CD8-positive, alpha-beta memory T cell (primary cell): Measurements from ENCODE around the gene TPH2. TPM values are rescaled to one million over a fixed set of nuclear protein-coding genes. Genes with fewer than 3 reads are reported as not detected.

Experiments
- CTCF ChIA-PET: fragments of 350-600 bp; sonication (Branson Sonifier 250); formaldehyde crosslinking; loops from one replicate; lab custom pipeline; 2021; ENCODE audit warnings: antibody characterized with exemption; lab: Charles Lee
- POLR2A ChIA-PET: fragments of 350-600 bp; sonication (Branson Sonifier 250); formaldehyde crosslinking; loops from one replicate; lab custom pipeline; 2021; ENCODE audit warnings: antibody characterized with exemption; lab: Charles Lee
- DNase-seq, 5 donors: peaks; one replicate each; pipeline versions ENCODE4 v3.0.0 to v3.0.0-alpha.2; 2020 to 2022; ENCODE audit warnings: mixed read lengths in 1 of 5
- H3K27ac ChIP-seq: one replicate; pipeline ENCODE4 v1.7.0; 2013; ENCODE audit warnings: low read depth, mild to moderate bottlenecking, low read length, moderate library complexity
- H3K27me3 ChIP-seq: 2 replicates; pipeline ENCODE4 v1.7.0; 2013; ENCODE audit warnings: low read length, mild to moderate bottlenecking; ENCODE audit not compliant: insufficient read depth, poor library complexity, severe bottlenecking
- H3K36me3 ChIP-seq: 2 replicates; pipeline ENCODE4 v1.7.0; 2013; ENCODE audit warnings: mild to moderate bottlenecking, low read length, moderate library complexity; ENCODE audit not compliant: insufficient read depth
- H3K4me1 ChIP-seq: 2 replicates; pipeline ENCODE4 v1.7.0; 2013; ENCODE audit warnings: mild to moderate bottlenecking, low read length, moderate library complexity; ENCODE audit not compliant: insufficient read depth
- H3K4me3 ChIP-seq: 2 replicates; pipeline ENCODE4 v1.7.0; 2013; ENCODE audit warnings: mild to moderate bottlenecking, low read length
- H3K9me3 ChIP-seq: 2 replicates; pipeline ENCODE4 v1.7.0; 2013; ENCODE audit warnings: mild to moderate bottlenecking, low read length
- H3K27ac Mint-ChIP-seq, 8 donors: one replicate each; pipeline ENCODE4 v1.8.0; 2020 to 2021; ENCODE audit warnings: mixed read lengths in 8 of 8, mild to moderate bottlenecking in 6 of 8, inconsistent platforms in 3 of 8, moderate library complexity in 3 of 8
- H3K27me3 Mint-ChIP-seq, 2 donors: one replicate each; pipeline ENCODE4 v1.8.0; 2020 to 2021; ENCODE audit warnings: mixed read lengths in 2 of 2, mild to moderate bottlenecking in 1 of 2, moderate library complexity in 1 of 2
- H3K36me3 Mint-ChIP-seq, 3 donors: one replicate each; pipeline ENCODE4 v1.8.0; 2020 to 2021; ENCODE audit warnings: mixed read lengths in 3 of 3, inconsistent platforms in 1 of 3, mild to moderate bottlenecking in 1 of 3
- H3K4me1 Mint-ChIP-seq, 3 donors: one replicate each; pipeline ENCODE4 v1.8.0; 2020 to 2021; ENCODE audit warnings: mixed read lengths in 3 of 3, inconsistent platforms in 1 of 3, mild to moderate bottlenecking in 1 of 3
- H3K4me3 Mint-ChIP-seq, 7 donors: one replicate each; pipeline ENCODE4 v1.8.0; 2020 to 2021; ENCODE audit warnings: mixed read lengths in 7 of 7, mild to moderate bottlenecking in 6 of 7, moderate library complexity in 4 of 7, inconsistent platforms in 2 of 7
- H3K9me3 Mint-ChIP-seq, 5 donors: one replicate each; pipeline ENCODE4 v1.8.0; 2020 to 2022; ENCODE audit warnings: mixed read lengths in 5 of 5, mild to moderate bottlenecking in 3 of 5, moderate library complexity in 2 of 5, inconsistent platforms in 1 of 5
- polyA plus RNA-seq: library from polyadenylated mRNA; unstranded; fragments of 300-500 nt; fragmentation: Illumina TruSeq; gene quantifications from one replicate; pipeline ENCODE4 v1.2.3, GENCODE V29; 2021
- total RNA-seq, 2 experiments: library from RNA; stranded (reverse); gene quantifications; one replicate each; pipeline ENCODE4 v1.2.3, GENCODE V29; 2021

Gene TPH2
- total and polyA plus RNA-seq, 3 experiments from 2014 or later = not detected

GRCh38 chr12:71950819-71951218 lies 12.2 kb downstream of the TPH2 start:
- DNase-seq = no peak
- peak overlapping the region in 2 of 8 donors; percentile 37 to 41 for H3K27ac Mint-ChIP-seq
- CTCF ChIA-PET = no interaction called here

GRCh38 chr12:71954083-71954778 lies 15.6 kb downstream of the TPH2 start:
- Mint-ChIP-seq H3K27ac (peak overlapping the region in 1 of 8 donors; percentile 14), H3K27me3 (peaks cover 10 to 14% of the 10 kb centered on the region in 2 donors), H3K4me1 (no peaks in the 10 kb centered on the region), H3K4me3 (no peak overlapping the region), H3K36me3 (no peaks in the 10 kb centered on the region), H3K9me3 (no peaks in the 10 kb centered on the region)
- H3K4me3 ChIP-seq = no peak overlapping the region
- H3K4me1 ChIP-seq = no peaks in the 10 kb centered on the region
- H3K36me3 ChIP-seq = no peaks in the 10 kb centered on the region
- POLR2A ChIA-PET = no interaction called here
- CTCF ChIA-PET = no interaction called here
- H3K27ac ChIP-seq = no peak overlapping the region
- no peak for DNase-seq
- no peaks in the 10 kb centered on the region for H3K27me3 ChIP-seq
- H3K9me3 ChIP-seq = no peaks in the 10 kb centered on the region

More at GRCh38 chr12:71950819-71951218, 12.2 kb downstream of the TPH2 start:
- H3K36me3 Mint-ChIP-seq = no peaks in the 10 kb centered on the region
- POLR2A ChIA-PET = no interaction called here
- no peaks in the 10 kb centered on the region for H3K4me1 Mint-ChIP-seq
- peaks cover 14 to 16% of the 10 kb centered on the region in 2 donors for H3K27me3 Mint-ChIP-seq
- H3K27ac ChIP-seq = no peak overlapping the region
- H3K4me3 Mint-ChIP-seq = no peak overlapping the region
- peaks cover 4% of the 10 kb centered on the region for H3K27me3 ChIP-seq
- H3K4me1 ChIP-seq = no peaks in the 10 kb centered on the region
- H3K36me3 ChIP-seq = no peaks in the 10 kb centered on the region
- H3K9me3 ChIP-seq = no peaks in the 10 kb centered on the region
- H3K4me3 ChIP-seq = no peak overlapping the region
- H3K9me3 Mint-ChIP-seq = no peaks in the 10 kb centered on the region

- Mint-ChIP-seq H3K9me3 (no peaks in the 10 kb centered on the region), H3K36me3 (no peaks in the 10 kb centered on the region), H3K27ac (no peak overlapping the region), H3K4me1 (no peaks in the 10 kb centered on the region), H3K4me3 (no peak overlapping the region), H3K27me3 (peaks cover 14% of the 10 kb centered on the region in 2 donors)
- ChIA-PET CTCF (no interaction called here), POLR2A (no interaction called here)
- Histone ChIP-seq H3K4me1 (no peaks in the 10 kb centered on the region), H3K27me3 (no peaks in the 10 kb centered on the region), H3K4me3 (no peak overlapping the region), H3K9me3 (no peaks in the 10 kb centered on the region), H3K27ac (no peak overlapping the region), H3K36me3 (no peaks in the 10 kb centered on the region)
- no peak for DNase-seq
Observed at GRCh38 chr12:71954861-71955260, 16.2 kb downstream of the TPH2 start.

- ChIA-PET CTCF (interaction anchor here (1.3 kb wide), 1 partner anchor 16 kb away, joined by 3 read pairs; no protein-coding TSS in a partner anchor), POLR2A (no interaction called here)
- no peak overlapping the region for H3K4me3 ChIP-seq
- Mint-ChIP-seq H3K4me3 (no peak overlapping the region), H3K36me3 (no peaks in the 10 kb centered on the region), H3K27me3 (peaks cover 11 to 14% of the 10 kb centered on the region in 2 donors), H3K4me1 (no peaks in the 10 kb centered on the region), H3K9me3 (no peaks in the 10 kb centered on the region), H3K27ac (no peak overlapping the region)
- H3K4me1 ChIP-seq = no peaks in the 10 kb centered on the region
- H3K9me3 ChIP-seq = no peaks in the 10 kb centered on the region
- no peaks in the 10 kb centered on the region for H3K36me3 ChIP-seq
- H3K27me3 ChIP-seq = no peaks in the 10 kb centered on the region
- H3K27ac ChIP-seq = no peak overlapping the region
- no peak for DNase-seq
Observed at GRCh38 chr12:71955970-71956369, 17.3 kb downstream of the TPH2 start.

- Histone ChIP-seq H3K4me3 (no peak overlapping the region), H3K9me3 (no peaks in the 10 kb centered on the region), H3K36me3 (no peaks in the 10 kb centered on the region), H3K27ac (no peak overlapping the region), H3K27me3 (no peaks in the 10 kb centered on the region), H3K4me1 (no peaks in the 10 kb centered on the region)
- H3K36me3 Mint-ChIP-seq = no peaks in the 10 kb centered on the region
- POLR2A ChIA-PET = no interaction called here
- H3K9me3 Mint-ChIP-seq = no peaks in the 10 kb centered on the region
- H3K27ac Mint-ChIP-seq = no peak overlapping the region
- no peak for DNase-seq
- CTCF ChIA-PET = no interaction called here
- peaks cover 6 to 24% of the 10 kb centered on the region in 2 donors for H3K27me3 Mint-ChIP-seq
- no peak overlapping the region for H3K4me3 Mint-ChIP-seq
- no peaks in the 10 kb centered on the region for H3K4me1 Mint-ChIP-seq
Observed at GRCh38 chr12:71958056-71958455, 19.4 kb downstream of the TPH2 start.

GRCh38 chr12:71958457-71958856 lies 19.8 kb downstream of the TPH2 start:
- Mint-ChIP-seq H3K9me3 (no peaks in the 10 kb centered on the region), H3K4me1 (no peaks in the 10 kb centered on the region), H3K36me3 (no peaks in the 10 kb centered on the region), H3K27me3 (peaks cover 5 to 21% of the 10 kb centered on the region in 2 donors), H3K27ac (no peak overlapping the region), H3K4me3 (no peak overlapping the region)
- no peak for DNase-seq
- POLR2A ChIA-PET = no interaction called here
- Histone ChIP-seq H3K27me3 (no peaks in the 10 kb centered on the region), H3K27ac (no peak overlapping the region), H3K36me3 (no peaks in the 10 kb centered on the region), H3K9me3 (no peaks in the 10 kb centered on the region), H3K4me3 (no peak overlapping the region), H3K4me1 (no peaks in the 10 kb centered on the region)
- CTCF ChIA-PET = no interaction called here

- no peak for DNase-seq
- Mint-ChIP-seq H3K4me3 (no peak overlapping the region), H3K9me3 (no peaks in the 10 kb centered on the region), H3K36me3 (no peaks in the 10 kb centered on the region), H3K4me1 (no peaks in the 10 kb centered on the region), H3K27ac (no peak overlapping the region), H3K27me3 (peaks cover 5 to 16% of the 10 kb centered on the region in 2 donors)
- Histone ChIP-seq H3K4me1 (no peaks in the 10 kb centered on the region), H3K4me3 (no peak overlapping the region), H3K27me3 (no peaks in the 10 kb centered on the region), H3K9me3 (no peaks in the 10 kb centered on the region), H3K36me3 (no peaks in the 10 kb centered on the region), H3K27ac (no peak overlapping the region)
- ChIA-PET POLR2A (no interaction called here), CTCF (no interaction called here)
Observed at GRCh38 chr12:71958993-71959578, 20.4 kb downstream of the TPH2 start.

GRCh38 chr12:71967211-71967610 lies 28.6 kb downstream of the TPH2 start:
- Mint-ChIP-seq H3K27me3 (peaks cover 8 to 44% of the 10 kb centered on the region in 2 donors), H3K27ac (no peak overlapping the region), H3K36me3 (no peaks in the 10 kb centered on the region), H3K9me3 (no peaks in the 10 kb centered on the region), H3K4me3 (no peak overlapping the region), H3K4me1 (no peaks in the 10 kb centered on the region)
- ChIA-PET POLR2A (no interaction called here), CTCF (no interaction called here)
- Histone ChIP-seq H3K36me3 (no peaks in the 10 kb centered on the region), H3K27ac (no peak overlapping the region), H3K4me1 (no peaks in the 10 kb centered on the region), H3K27me3 (no peaks in the 10 kb centered on the region), H3K9me3 (no peaks in the 10 kb centered on the region), H3K4me3 (no peak overlapping the region)
- no peak for DNase-seq
